ENCODE results near the gene GMPR.

GMPR gene

DNA sequence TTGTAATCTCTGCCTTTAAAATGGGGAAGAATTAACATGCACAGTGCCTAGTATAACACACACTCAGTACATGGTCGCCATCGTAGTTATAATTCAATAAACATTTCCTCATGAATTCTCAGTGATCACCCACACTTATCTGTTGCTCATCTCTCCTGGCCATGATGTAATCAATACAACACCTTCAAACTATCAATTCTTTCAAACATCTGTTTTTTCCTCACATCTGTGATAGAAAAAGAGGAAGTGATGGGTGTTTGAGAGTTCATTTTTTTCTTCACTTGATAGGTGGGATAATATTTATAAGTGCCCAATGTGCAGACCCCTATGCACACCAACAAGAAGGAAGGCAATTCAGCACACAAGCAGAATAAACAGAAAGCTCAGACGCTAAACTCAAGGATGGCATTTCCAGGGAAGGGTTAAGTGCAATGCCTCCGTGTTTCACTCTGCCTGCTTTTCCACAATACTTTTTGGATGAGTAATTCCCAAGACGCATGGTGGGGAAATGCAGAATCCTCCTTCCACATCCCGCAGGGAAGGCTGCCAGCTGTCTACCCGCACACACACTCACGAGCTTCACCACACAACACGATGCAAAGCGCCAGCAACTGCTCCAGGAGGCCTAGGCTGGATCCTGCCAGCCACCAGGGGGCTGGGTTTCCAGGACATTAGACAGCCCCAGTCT lies 100.3 kb downstream of the GMPR start:
- Mint-ChIP-seq H3K27me3 (ENCODE audit: low read depth) (no peaks in the 10 kb centered on the region), H3K27ac (peak overlapping the region; percentile 26), H3K36me3 (ENCODE audit: low read depth) (peaks cover 8% of the 10 kb centered on the region), H3K4me3 (no peak overlapping the region), H3K4me1 (ENCODE audit: low read depth) (peaks cover 16% of the 10 kb centered on the region), H3K9me3 (no peaks in the 10 kb centered on the region)

GRCh38 chr6:16339265-16339587 lies 100.8 kb downstream of the GMPR start:
- Mint-ChIP-seq H3K27me3 (ENCODE audit: low read depth) (no peaks in the 10 kb centered on the region), H3K4me3 (no peak overlapping the region), H3K9me3 (no peaks in the 10 kb centered on the region), H3K27ac (no peak overlapping the region), H3K36me3 (ENCODE audit: low read depth) (peaks cover 8% of the 10 kb centered on the region), H3K4me1 (ENCODE audit: low read depth) (peaks cover 17% of the 10 kb centered on the region)

DNA sequence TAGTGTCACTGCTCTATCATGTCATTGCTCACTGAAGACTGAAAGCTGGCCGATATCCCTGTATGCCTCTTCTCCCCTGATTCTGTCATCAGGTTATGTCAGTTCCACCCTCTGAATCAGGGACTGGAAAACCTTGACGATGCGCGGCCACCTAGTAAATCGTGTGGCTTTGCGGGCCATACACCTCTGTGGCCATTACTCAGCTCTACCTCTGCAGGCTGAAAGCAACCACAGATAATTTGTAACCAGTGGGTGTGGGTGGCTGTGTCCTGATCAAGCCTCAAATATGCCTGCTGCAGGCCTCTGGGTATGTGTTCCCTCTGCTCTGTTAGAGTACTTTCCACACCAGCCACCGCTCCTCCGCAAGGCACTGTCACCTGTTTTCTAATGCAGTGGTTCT lies 105.2 kb downstream of the GMPR start:
- Mint-ChIP-seq H3K9me3 (no peaks in the 10 kb centered on the region), H3K27me3 (ENCODE audit: low read depth) (no peaks in the 10 kb centered on the region), H3K36me3 (ENCODE audit: low read depth) (peaks cover 4% of the 10 kb centered on the region), H3K27ac (no peak overlapping the region), H3K4me1 (ENCODE audit: low read depth) (peaks cover 8% of the 10 kb centered on the region), H3K4me3 (no peak overlapping the region)

- H3K9me3 Mint-ChIP-seq, result no peaks in the 10 kb centered on the region
- no peak overlapping the region for H3K4me3 Mint-ChIP-seq
- H3K27ac Mint-ChIP-seq, result no peak overlapping the region
- no peaks in the 10 kb centered on the region for H3K27me3 Mint-ChIP-seq (ENCODE audit: low read depth)
- peaks cover 3% of the 10 kb centered on the region for H3K4me1 Mint-ChIP-seq (ENCODE audit: low read depth)
- H3K36me3 Mint-ChIP-seq (ENCODE audit: low read depth), result peaks cover 4% of the 10 kb centered on the region
Observed at GRCh38 chr6:16344756-16345155, 106.4 kb downstream of the GMPR start.

Measured in T-helper 1 cell treated with Interleukin-12 subunit alpha and Interleukin-12 subunit beta and Interleukin-4 antibody, amounts not matched to agents 30 μg/mL and 1 μg/mL, for 36 hours (primary cell).